ENCODE data around the gene STX10.

STX10 gene

GRCh38 chr19:13122980-13123957 lies 26.9 kb downstream of the STX10 start:
- no peaks in the 10 kb centered on the region for H3K27me3 ChIP-seq (replicated peaks; ENCODE audit: control insufficient read depth, insufficient read depth, low read length)
- no peaks in the 10 kb centered on the region for H3K9me3 ChIP-seq (ENCODE audit: control insufficient read depth, low read length)
- no peak for DNase-seq (ENCODE audit: low read depth)
- peaks cover 3% of the 10 kb centered on the region for H3K36me3 ChIP-seq (ENCODE audit: control insufficient read depth, insufficient read depth, low read length, severe bottlenecking)
- H3K4me3 ChIP-seq (ENCODE audit: low read length), result no peak overlapping the region
- peaks cover 33% of the 10 kb centered on the region for H3K4me1 ChIP-seq (ENCODE audit: control insufficient read depth, insufficient read depth, low read length)
- H3K9ac ChIP-seq (ENCODE audit: low read length), result no peak overlapping the region

DNA sequence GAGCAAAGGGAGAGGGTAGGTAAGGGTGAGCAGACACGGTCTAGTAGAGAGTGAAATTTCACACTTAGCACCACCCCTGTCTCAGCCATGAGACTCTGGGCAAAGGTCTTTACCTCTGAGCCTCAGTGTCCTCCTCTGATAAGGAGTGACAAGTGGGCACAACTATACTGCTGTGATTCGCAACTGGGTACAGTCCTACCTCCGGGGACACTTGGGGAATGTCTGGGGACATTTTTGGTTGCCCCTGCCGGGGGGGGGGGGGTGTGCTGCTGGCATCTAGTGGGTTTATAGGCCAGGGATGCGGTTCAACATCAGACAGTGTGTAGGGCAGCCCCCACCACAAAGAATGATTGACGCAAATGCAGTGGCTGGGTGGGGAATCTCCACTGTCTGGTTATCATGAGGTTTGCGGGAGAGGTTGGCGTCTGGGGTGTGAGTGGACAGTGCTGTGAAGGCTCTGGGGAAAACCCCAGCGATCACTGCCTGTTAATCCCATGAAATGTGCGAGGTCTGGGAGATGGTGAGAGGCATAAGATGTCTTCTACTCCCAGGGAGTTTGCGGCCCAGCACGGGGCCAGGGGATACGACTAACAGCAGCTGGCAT lies 27.8 kb downstream of the STX10 start:
- Histone ChIP-seq H3K4me1 (ENCODE audit: control insufficient read depth, insufficient read depth, low read length) (peaks cover 35% of the 10 kb centered on the region), H3K36me3 (ENCODE audit: control insufficient read depth, insufficient read depth, low read length, severe bottlenecking) (peaks cover 3% of the 10 kb centered on the region), H3K9me3 (ENCODE audit: control insufficient read depth, low read length) (no peaks in the 10 kb centered on the region), H3K27me3 (replicated peaks; ENCODE audit: control insufficient read depth, insufficient read depth, low read length) (no peaks in the 10 kb centered on the region), H3K4me3 (ENCODE audit: low read length) (no peak overlapping the region), H3K9ac (ENCODE audit: low read length) (no peak overlapping the region)
- DNase-seq (ENCODE audit: low read depth), result no peak

DNA sequence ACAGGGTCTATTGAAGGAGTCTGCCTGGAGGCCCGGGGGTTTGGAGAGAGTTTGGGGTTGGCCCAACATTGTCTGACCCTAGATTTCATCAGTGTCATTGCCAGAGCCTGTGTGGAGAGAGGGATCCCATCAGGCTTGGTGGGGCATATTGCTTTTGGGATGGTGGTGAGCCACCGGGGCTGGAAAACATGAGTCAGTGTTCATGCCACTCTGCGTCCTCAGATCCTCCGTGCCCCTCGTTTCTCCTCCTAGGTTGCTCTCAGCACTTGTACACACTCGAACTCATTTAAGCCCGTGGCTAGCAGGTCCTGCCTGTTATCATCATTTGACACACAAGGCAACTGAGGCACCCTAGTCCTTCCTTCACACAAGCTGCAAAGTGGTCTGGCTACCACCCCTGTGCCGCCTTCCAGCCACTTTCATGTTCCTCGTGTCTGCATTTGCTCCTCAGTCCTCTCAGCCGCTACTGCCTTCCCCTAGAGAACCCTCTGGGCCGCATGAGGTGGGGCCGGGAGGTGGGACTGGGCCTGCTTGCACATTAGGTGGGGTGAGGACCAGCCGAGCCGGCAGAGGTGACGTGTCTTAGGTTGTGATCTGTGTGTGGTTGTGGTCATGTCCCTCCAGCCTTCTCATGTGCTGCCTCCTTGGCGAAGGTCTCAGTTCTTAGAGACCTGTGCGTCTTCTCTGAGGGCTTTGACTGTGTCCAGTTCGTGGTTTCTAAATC lies 28.5 kb downstream of the STX10 start:
- Histone ChIP-seq H3K9ac (ENCODE audit: low read length) (no peak overlapping the region), H3K4me1 (ENCODE audit: control insufficient read depth, insufficient read depth, low read length) (peaks cover 40% of the 10 kb centered on the region), H3K36me3 (ENCODE audit: control insufficient read depth, insufficient read depth, low read length, severe bottlenecking) (peaks cover 3% of the 10 kb centered on the region), H3K27me3 (replicated peaks; ENCODE audit: control insufficient read depth, insufficient read depth, low read length) (no peaks in the 10 kb centered on the region), H3K4me3 (ENCODE audit: low read length) (no peak overlapping the region), H3K9me3 (ENCODE audit: control insufficient read depth, low read length) (no peaks in the 10 kb centered on the region)
- DNase-seq (ENCODE audit: low read depth), result no peak

DNA sequence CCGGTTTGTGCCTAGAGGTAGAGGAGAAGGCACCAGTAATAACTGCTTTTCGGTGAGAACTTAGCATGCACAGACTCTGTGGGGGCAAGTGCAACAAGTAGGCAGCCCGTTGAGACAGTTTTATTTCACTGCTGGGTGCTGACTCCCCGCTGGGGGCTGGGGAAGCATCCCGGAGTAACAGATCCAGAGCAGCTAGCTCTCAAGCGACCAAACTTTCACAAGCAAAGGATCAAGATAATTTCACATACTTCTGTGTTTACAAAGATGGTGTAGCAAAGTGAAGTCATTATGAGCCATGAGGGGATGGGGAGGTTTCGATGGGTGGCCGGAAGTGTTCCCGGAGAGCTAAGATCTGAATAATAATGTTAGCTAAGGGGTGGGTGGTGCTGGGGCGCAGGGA lies 29.4 kb downstream of the STX10 start:
- Histone ChIP-seq H3K27me3 (replicated peaks; ENCODE audit: control insufficient read depth, insufficient read depth, low read length) (no peaks in the 10 kb centered on the region), H3K4me1 (ENCODE audit: control insufficient read depth, insufficient read depth, low read length) (peaks cover 42% of the 10 kb centered on the region), H3K9me3 (ENCODE audit: control insufficient read depth, low read length) (no peaks in the 10 kb centered on the region), H3K4me3 (ENCODE audit: low read length) (no peak overlapping the region), H3K36me3 (ENCODE audit: control insufficient read depth, insufficient read depth, low read length, severe bottlenecking) (peaks cover 3% of the 10 kb centered on the region), H3K9ac (ENCODE audit: low read length) (peak overlapping the region; percentile 3)
- DNase-seq (ENCODE audit: low read depth), result peak; percentile 45

DNA sequence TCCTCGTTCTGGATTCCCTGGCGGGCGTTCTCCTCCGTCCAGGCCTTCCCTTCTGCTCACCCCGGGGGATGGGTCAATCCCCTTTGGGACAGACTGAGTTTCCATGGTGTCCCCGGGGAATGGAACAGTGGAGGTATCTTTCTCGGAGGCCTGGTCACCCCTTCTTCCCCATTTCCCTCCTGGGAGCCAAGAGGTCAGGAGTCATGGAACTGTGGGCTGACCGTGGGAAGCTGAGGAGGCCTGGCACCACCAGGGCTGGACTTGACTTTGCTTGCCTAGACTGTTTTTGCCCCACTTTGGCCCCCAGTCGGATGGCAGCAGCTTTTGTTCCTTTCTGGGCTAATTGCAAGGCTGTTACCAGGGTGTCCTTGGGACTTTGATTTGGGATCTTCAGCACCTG lies 30.1 kb downstream of the STX10 start:
- H3K9me3 ChIP-seq (ENCODE audit: control insufficient read depth, low read length), result no peaks in the 10 kb centered on the region
- H3K9ac ChIP-seq (ENCODE audit: low read length), result peak overlapping the region; percentile 92
- peaks cover 49% of the 10 kb centered on the region for H3K4me1 ChIP-seq (ENCODE audit: control insufficient read depth, insufficient read depth, low read length)
- no peaks in the 10 kb centered on the region for H3K27me3 ChIP-seq (replicated peaks; ENCODE audit: control insufficient read depth, insufficient read depth, low read length)
- DNase-seq (ENCODE audit: low read depth), result no peak
- H3K36me3 ChIP-seq (ENCODE audit: control insufficient read depth, insufficient read depth, low read length, severe bottlenecking), result peaks cover 2% of the 10 kb centered on the region
- peak overlapping the region; percentile 85 for H3K4me3 ChIP-seq (ENCODE audit: low read length)

DNA sequence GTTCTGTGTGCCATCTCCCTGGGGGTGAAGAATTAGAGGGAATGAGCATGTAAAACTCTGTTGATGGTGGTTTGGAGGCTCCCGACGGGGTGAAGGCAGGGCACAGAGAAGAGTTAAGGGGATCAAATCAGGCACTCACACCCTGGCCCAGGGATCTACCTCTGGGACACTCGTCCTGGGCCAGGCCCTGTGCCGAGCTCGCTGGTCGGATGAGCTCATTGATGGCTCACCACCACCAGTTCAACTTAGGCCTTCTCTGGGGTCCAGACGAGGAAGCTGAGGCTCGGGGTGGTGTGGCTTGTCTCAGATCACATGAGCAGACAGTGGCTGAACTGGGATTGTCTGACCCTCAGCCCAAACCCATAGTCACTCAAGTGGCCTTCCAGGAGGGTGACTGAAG lies 30.5 kb downstream of the STX10 start:
- Histone ChIP-seq H3K9me3 (ENCODE audit: control insufficient read depth, low read length) (no peaks in the 10 kb centered on the region), H3K27me3 (replicated peaks; ENCODE audit: control insufficient read depth, insufficient read depth, low read length) (no peaks in the 10 kb centered on the region), H3K4me3 (ENCODE audit: low read length) (peak overlapping the region; percentile 85), H3K9ac (ENCODE audit: low read length) (peak overlapping the region; percentile 92), H3K4me1 (ENCODE audit: control insufficient read depth, insufficient read depth, low read length) (peaks cover 49% of the 10 kb centered on the region), H3K36me3 (ENCODE audit: control insufficient read depth, insufficient read depth, low read length, severe bottlenecking) (no peaks in the 10 kb centered on the region)
- no peak for DNase-seq (ENCODE audit: low read depth)

GRCh38 chr19:13118424-13119193 lies 31.6 kb downstream of the STX10 start:
- peak overlapping the region; percentile 92 for H3K9ac ChIP-seq (ENCODE audit: low read length)
- peak overlapping the region; percentile 85 for H3K4me3 ChIP-seq (ENCODE audit: low read length)
- H3K27me3 ChIP-seq (replicated peaks; ENCODE audit: control insufficient read depth, insufficient read depth, low read length), result no peaks in the 10 kb centered on the region
- H3K36me3 ChIP-seq (ENCODE audit: control insufficient read depth, insufficient read depth, low read length, severe bottlenecking), result no peaks in the 10 kb centered on the region
- no peaks in the 10 kb centered on the region for H3K9me3 ChIP-seq (ENCODE audit: control insufficient read depth, low read length)
- DNase-seq (ENCODE audit: low read depth), result peak; percentile 65
- peaks cover 49% of the 10 kb centered on the region for H3K4me1 ChIP-seq (ENCODE audit: control insufficient read depth, insufficient read depth, low read length)

- H3K27me3 ChIP-seq (replicated peaks; ENCODE audit: control insufficient read depth, insufficient read depth, low read length), result no peaks in the 10 kb centered on the region
- H3K36me3 ChIP-seq (ENCODE audit: control insufficient read depth, insufficient read depth, low read length, severe bottlenecking), result peaks cover 5% of the 10 kb centered on the region
- peak; percentile 97 for DNase-seq (ENCODE audit: low read depth)
- H3K4me3 ChIP-seq (ENCODE audit: low read length), result peak within 1 kb of the TSS; percentile 94
- peaks cover 49% of the 10 kb centered on the region for H3K4me1 ChIP-seq (ENCODE audit: control insufficient read depth, insufficient read depth, low read length)
- peak within 1 kb of the TSS; percentile 93 for H3K9ac ChIP-seq (ENCODE audit: low read length)
- no peaks in the 10 kb centered on the region for H3K9me3 ChIP-seq (ENCODE audit: control insufficient read depth, low read length)
These were observed 32.3 kb downstream of the STX10 start, which contains the start of gene NACC1 for GRCh38 chr19:13117772-13118423. Gene NACC1 (plus strand): TSS chr19:13118264. CDS start chr19:13135208, 16,944 bp downstream.

DNA sequence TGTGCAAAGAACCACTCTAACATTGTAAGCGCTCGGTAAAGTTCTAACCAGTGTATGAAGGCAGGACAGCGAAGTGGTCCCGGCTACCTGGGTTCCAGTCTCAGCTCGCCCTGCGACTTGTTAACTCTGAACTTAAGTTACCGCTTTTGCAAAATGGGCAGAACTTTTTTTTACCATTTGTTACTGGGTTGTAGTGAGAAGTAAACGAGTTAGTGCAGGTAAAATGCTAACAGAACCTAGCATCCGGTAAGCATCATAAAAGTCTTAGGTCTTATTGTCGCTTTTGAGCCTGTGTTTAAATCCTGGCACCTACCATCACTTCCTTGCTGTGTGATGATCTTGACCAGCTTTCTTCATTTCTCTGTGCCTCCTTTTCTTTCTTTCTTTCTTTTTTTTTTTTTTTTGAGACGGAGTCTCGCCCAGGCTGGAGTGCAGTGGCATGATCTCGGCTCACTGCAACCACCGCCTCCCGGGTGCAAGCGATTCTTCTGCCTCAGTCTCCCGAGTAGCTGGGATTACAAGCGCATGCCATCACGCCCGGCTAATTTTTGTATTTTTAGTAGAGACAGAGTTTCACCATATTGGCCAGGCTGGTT lies 32.9 kb downstream of the STX10 start:
- Histone ChIP-seq H3K36me3 (ENCODE audit: control insufficient read depth, insufficient read depth, low read length, severe bottlenecking) (peaks cover 11% of the 10 kb centered on the region), H3K27me3 (replicated peaks; ENCODE audit: control insufficient read depth, insufficient read depth, low read length) (no peaks in the 10 kb centered on the region), H3K9me3 (ENCODE audit: control insufficient read depth, low read length) (no peaks in the 10 kb centered on the region), H3K9ac (ENCODE audit: low read length) (peak overlapping the region; percentile 93), H3K4me3 (ENCODE audit: low read length) (peak overlapping the region; percentile 94), H3K4me1 (ENCODE audit: control insufficient read depth, insufficient read depth, low read length) (peaks cover 49% of the 10 kb centered on the region)
- no peak for DNase-seq (ENCODE audit: low read depth)

Measured in adipocyte (in vitro differentiated cells).